HT-29 (cell line): ENCODE results near the gene SAFB2. TPM values are rescaled to one million over a fixed set of nuclear protein-coding genes. Genes with fewer than 3 reads are reported as not detected.

Experiments used
- DNase-seq: peaks from one replicate; pipeline ENCODE4 v3.0.0-alpha.2; 2015; ENCODE audit warnings: low spot score
- total RNA-seq: library from RNA; depleted of rRNA; stranded (reverse); fragments of >200 nt; shearing (Covaris generic); gene quantifications from 2 replicates; pipeline ENCODE4 v1.2.3, GENCODE V29; 2014

Gene SAFB2
- total RNA-seq, 1 experiment from 2014 or later, result 37.8 TPM

GRCh38 chr19:5607318-5608275, 15.0 kb downstream of the SAFB2 start:
- no peak for DNase-seq

- DNase-seq, result no peak
These were observed 17.2 kb downstream of the SAFB2 start for GRCh38 chr19:5605362-5605761.

GRCh38 chr19:5603626-5604025, 18.9 kb downstream of the SAFB2 start:
- DNase-seq, result no peak

- DNase-seq, result no peak
These were observed 21.8 kb downstream of the SAFB2 start for GRCh38 chr19:5600797-5601196.

DNA sequence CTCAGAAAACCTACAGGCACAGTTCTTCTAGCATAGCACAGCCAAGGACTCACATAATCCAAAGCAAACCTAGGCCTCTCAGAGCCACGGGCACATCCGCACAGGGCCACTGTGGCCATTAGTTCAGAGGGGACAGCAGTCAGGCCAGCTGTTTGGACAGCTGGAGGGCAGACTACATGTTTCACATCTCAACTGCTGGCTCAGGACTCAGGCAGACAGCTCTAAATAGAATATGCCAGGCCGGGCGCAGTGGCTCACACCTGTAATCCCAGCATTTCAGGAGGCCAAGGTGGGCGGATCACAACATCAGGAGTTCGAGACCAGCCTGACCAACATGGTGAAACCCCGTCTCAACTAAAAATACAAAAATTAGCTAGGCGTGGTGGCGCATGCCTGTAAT, 26.8 kb downstream of the SAFB2 start:
- DNase-seq, result no peak

DNA sequence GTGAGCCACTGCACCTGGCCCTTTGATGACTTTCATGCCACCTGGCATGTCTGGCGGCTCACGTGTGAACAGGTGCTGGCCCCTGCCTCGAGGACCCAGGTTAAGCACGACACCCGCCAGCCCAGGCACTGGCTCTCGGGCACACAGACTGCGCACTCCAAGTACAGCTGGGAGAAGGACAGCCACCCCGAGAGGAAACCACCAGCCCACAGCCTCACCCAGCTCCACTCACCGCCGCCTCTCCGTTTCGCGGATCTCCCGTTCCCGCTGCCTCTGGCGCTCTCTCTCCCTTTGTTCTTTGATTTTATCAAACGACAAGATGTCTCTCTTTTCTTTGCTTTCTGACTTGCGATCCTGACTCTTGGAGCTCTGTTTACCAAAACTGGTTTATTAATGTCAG, 27.4 kb downstream of the SAFB2 start:
- DNase-seq, result no peak

DNA sequence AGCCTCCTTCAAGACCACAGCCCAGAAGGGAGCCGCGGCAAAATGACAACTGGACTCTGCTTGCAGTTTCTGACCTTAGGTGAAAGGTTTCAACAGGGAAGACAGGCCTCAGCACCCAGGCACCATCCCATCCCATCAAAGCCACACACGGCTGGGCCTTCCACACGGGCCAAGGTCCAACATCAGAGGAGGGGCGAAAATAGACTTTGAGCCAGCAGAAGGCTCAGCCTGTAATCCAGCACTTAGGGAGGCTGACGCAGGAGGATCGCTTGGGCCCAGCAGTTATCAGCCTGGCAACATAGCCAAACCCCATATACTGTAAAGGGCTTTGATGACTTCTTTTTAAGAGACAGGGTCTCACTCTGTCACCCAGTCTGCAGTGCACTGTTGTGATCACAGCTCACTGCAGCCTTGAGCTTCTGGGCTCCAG, 28.0 kb downstream of the SAFB2 start:
- DNase-seq, result no peak

DNA sequence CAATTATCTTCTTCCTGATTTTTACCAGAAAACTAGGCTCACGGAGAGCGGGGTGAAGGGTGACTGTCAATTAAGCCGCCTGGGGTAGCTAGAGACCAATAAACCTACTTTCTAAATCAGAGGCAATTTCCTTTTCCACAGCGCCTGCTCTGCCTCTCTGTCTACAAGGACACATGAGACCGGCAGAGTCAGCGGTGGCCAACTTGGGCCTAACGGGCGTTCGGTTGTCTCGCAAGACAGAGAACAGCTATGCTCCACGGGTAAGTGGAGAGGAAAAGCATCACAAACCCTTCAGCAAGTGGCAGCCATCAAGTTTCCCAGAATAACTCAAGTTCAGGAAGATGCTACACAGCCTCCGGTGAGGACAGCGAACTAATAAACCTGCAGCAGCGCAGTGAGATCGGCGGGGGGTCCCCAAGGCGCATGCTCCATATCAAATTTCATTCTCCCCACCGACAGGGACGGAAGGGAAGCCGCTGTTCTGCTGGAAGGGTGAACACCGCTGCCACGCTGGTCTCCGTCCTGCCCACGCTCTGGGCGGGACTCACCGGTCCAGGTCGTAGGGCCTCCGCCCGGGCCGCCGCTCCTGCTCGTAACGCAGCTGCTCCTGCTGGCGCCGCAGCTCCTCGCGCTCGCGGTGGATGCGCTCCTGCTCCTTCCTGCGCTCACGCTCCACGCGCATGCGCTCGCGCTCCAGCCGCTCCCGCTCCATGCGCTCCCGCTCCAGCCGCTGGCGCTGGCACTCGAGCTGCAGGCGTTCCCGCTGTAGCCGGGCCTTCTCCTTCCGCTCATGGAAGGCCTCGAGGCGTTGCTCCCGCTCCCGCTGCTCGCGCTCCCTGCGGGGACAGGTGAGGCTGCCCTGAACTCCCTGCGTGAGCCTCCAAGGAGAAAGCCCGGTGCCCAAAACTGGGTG, 29.0 kb downstream of the SAFB2 start:
- no peak for DNase-seq

GRCh38 chr19:5592531-5593342, 29.8 kb downstream of the SAFB2 start:
- DNase-seq, result no peak

GRCh38 chr19:5591476-5591875, 31.1 kb downstream of the SAFB2 start:
- no peak for DNase-seq

GRCh38 chr19:5590865-5591154, 31.8 kb downstream of the SAFB2 start:
- DNase-seq, result no peak

- no peak for DNase-seq
These were observed 32.3 kb downstream of the SAFB2 start for GRCh38 chr19:5590151-5590864.

DNA sequence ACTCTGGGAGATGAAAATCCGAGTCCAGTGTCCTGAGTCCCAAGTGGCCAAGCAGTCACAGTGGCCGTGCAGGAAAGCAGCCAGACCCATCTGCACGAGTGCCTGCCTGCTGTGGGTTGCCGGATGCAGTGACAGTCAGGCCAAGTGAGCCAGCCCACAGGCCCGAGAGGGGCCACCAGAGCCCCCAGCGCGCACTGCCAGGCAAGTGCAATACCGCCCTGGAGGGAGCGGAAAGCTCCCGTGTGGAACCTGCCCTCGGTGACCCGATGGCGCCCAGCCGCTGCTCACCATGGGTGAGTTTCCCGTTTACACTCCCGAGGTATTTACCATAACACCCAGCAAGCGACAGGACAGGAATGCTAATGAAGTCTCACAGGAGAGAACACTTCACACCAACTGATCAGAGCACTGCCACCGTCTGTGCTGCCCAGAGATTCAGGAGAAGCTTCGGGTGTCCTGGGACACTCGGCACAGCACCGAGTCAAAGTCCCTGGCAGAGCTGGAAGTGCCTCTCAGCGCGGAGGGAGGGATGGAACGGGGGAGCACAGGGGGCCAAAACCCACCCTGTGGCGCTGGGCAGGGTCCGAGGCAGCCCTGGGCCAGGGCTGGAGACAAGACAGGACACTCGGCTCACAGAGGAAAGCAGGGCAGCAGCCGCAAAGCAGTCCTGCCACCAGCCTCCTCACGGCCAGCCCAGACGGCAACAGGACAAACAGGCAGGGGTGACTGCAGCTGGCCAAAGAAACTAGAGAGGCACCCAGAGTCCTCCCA, 33.5 kb downstream of the SAFB2 start:
- DNase-seq, result no peak

DNA sequence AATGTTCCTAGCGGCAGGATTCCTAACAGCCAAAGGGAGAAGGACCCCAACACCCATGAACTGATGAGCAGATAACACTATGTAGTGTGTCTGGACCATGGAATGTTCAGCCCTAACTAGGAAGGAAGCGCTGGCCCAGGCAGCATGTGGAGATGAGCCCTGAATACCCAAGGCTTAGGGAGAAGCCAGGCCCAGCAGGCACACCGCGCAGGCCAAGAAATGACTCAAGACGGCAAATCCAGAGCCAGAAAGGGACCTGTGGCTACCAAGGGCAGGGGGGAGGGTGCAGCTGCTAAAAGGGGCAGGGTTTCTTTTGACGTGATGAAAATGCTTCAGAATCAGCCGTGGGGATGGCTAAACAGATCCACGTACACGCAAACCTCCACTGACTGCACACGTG, 34.1 kb downstream of the SAFB2 start:
- no peak for DNase-seq

- DNase-seq, result no peak
These were observed 34.9 kb downstream of the SAFB2 start for GRCh38 chr19:5587661-5588060.

- DNase-seq, result no peak
These were observed 35.5 kb downstream of the SAFB2 start for GRCh38 chr19:5587071-5587455.

DNA sequence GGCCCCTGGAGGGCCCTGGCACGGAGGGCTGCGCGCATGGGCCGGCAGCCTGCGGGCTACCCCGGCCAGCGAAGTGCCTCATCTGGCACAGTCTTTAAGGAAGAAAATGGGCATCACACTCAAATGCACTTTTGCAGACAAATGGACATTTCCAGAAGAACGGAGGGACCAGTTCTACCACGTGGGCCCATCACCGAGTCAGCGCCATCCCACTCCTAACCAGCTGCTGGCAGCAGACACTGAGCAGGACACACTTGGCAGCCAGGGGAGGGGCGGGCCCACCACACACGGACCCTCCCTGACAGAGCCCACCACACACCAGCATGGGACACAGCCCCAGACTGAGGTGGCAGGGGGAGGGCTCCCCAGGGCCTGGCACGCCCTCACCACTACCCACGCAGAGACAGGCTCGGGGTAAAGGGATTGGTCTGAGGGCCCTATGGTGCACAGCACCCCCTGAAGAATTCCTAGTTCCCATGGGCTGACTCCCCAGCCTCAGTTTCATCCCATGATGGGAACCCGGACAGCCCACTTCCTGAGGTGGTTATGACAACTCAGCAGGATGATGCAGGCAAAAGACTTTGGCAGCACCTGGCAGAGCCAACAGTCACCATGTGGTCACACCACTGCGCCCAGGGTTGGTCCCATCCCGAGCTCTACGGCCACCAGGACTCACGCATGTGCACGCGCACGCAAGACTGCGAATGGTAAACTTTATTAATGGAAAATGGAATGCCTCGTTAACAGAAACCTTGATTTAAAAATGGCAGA, 36.1 kb downstream of the SAFB2 start:
- no peak for DNase-seq

- no peak for DNase-seq
These were observed 36.9 kb downstream of the SAFB2 start for GRCh38 chr19:5585461-5586299.

DNA sequence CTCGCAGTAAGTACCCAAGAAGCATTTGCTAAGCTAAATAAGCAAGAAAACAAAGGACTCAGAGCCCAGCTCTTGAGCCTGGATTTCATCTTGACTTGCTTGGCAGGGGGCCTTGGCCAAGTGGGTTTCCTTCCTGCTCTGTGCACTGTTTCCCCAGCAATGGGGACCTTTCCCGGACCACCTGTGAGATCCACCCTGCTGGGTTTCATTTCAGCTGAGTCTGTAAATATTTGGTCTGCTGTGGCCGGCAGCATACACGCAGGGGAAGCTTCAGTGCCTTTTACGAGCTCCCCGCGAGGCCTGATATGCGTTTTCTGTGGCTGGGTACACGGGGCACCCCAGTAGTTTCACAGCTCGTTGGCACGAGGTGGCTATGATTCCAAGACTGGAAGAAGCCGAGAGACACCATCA, 42.4 kb downstream of the SAFB2 start:
- DNase-seq, result no peak
